Astrocyte of the spinal cord (primary cell): ENCODE data around the gene GMEB2.

Experiments used
- DNase-seq: peaks from one replicate; pipeline ENCODE4 v3.0.0; 2011; ENCODE audit warnings: low read depth, low spot score
- H3K4me3 ChIP-seq: 2 replicates; pipeline ENCODE4 v1.5.1; 2011; ENCODE audit warnings: low read depth, mild to moderate bottlenecking, low read length, moderate library complexity
- in situ Hi-C: cut with HindIII; loops from 2 replicates; pipeline ENCODE4 v1.10.0; 2017; ENCODE audit warnings: low sequenced_read_pairs
- TF ChIP-seq, protein P1 (sequence below): IDR thresholded peaks from 2 replicates; pipeline ENCODE4 v1.5.1; 2012; ENCODE audit warnings: low read depth, mild to moderate bottlenecking, low read length, inconsistent platforms

The GMEB2 gene

DNA sequence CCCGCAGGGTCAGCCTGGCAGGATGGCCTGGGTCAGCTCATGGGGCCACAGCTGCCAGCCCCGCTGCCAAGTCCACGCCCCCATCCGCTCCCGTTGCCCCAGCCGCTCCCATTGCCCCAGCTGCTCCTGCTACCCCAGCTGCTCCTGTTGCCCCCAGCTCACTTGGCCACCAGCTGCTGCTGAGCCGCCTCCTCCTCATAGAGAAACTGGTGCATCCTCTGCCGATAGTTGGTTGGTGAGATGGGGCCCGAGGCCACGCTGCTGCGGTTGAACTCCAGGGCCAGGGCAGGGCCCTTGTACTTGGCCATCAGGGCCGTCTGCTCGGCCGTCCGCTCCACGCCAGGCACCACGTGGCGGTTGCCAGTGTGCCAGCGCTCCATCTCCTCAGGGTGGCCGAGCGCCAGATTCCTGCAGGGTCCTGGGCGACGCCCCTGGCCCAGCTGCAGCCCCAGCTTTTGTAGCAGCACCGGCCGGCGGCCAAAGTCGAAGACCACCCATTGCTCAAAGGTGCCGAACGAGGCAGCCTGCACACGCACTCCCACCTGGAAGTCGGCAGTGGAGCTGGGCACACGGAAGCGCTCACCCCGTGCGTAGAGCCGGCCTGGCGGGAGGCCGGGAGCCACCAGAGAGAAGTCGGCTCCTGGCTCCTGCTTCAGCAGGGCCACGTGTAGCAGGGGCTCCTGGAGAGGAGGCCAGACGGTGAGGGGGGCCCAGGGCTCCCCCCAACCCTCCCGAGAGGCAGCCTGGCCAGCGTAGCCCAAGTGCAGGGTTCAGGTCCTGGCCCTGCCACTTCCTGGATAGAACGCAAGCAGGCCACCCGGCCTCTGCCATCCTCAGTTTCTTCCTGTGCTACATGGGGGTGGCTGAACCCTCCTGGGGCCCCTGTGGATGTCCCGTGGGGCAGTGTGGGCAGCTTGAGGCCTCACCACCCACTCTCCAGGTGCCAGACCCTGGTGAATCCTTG is 57.6 kb downstream of the GMEB2 start:
- no peak for DNase-seq
- no peak overlapping the region for H3K4me3 ChIP-seq
- in situ Hi-C loops = no loop called here
- TF ChIP-seq, protein P1, sequence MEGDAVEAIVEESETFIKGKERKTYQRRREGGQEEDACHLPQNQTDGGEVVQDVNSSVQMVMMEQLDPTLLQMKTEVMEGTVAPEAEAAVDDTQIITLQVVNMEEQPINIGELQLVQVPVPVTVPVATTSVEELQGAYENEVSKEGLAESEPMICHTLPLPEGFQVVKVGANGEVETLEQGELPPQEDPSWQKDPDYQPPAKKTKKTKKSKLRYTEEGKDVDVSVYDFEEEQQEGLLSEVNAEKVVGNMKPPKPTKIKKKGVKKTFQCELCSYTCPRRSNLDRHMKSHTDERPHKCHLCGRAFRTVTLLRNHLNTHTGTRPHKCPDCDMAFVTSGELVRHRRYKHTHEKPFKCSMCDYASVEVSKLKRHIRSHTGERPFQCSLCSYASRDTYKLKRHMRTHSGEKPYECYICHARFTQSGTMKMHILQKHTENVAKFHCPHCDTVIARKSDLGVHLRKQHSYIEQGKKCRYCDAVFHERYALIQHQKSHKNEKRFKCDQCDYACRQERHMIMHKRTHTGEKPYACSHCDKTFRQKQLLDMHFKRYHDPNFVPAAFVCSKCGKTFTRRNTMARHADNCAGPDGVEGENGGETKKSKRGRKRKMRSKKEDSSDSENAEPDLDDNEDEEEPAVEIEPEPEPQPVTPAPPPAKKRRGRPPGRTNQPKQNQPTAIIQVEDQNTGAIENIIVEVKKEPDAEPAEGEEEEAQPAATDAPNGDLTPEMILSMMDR = no peak

- in situ Hi-C loops = no loop called here
- TF ChIP-seq, protein P1 = no peak
- H3K4me3 ChIP-seq = no peak overlapping the region
- DNase-seq = no peak
Observed at GRCh38 chr20:63568170-63568981, 58.5 kb downstream of the GMEB2 start.

DNA sequence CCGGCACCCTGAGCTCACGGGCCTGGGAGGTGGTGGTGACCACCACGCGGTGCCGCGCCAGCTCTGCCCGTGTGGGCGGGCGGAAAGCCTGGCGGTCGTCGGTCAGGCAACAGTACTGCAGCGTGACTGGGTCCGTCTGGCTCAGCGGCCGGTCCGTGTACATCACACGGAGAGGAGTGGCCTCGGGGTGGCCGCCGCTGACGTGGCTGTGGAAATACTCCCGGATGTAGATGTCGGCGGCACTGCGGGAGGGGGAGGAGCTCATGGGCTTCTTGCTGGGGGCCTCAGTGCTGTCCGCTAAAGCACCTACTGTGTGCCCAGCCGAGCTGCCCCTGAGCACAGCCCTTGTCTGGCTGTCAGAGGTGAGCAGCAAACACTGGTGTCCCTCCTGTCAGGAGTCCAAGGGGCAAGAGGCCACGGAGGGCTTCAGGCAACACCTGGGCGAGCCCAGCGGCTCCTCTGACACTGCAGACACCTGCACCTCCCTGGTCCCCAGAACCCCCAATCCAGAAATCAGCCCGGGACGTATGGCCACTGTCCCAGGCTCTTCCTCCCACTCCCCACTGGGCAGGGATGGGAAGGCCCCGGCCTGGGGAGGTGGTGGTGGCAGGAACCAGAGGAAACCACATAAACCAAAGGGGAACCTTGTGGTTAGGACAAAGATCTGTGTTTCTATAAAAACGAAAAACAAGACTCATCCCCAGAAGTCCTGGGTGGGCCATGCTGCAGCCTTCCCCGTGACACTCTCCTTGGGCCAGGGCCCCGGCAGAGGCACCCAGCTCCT is 59.3 kb downstream of the GMEB2 start:
- H3K4me3 ChIP-seq = no peak overlapping the region
- in situ Hi-C loops = no loop called here
- peak; percentile 27 for DNase-seq
- TF ChIP-seq, protein P1 = no peak

GRCh38 chr20:63567136-63567385 is 59.8 kb downstream of the GMEB2 start:
- TF ChIP-seq, protein P1 = no peak
- no peak overlapping the region for H3K4me3 ChIP-seq
- in situ Hi-C loops = no loop called here
- no peak for DNase-seq

GRCh38 chr20:63566395-63567135 is 60.3 kb downstream of the GMEB2 start:
- no peak overlapping the region for H3K4me3 ChIP-seq
- in situ Hi-C loops = no loop called here
- TF ChIP-seq, protein P1 = no peak
- DNase-seq = no peak
